DND-41 (cell line): ENCODE data around the gene SEPTIN5.

Experiments
- ATAC-seq: fragments of 200-7000 bp; cut with Tn5 transposase; 3 replicates; pipeline ENCODE4 v1.9.1; 2021; ENCODE audit warnings: low read depth; ENCODE audit not compliant: insufficient read depth
- DNase-seq: peaks from one replicate; pipeline ENCODE4 v3.0.0-alpha.2; 2020
- H2AFZ ChIP-seq: 2 replicates; pipeline ENCODE4 v1.6.0; 2012; ENCODE audit warnings: low read depth, low read length
- H3K27ac ChIP-seq: 2 replicates; pipeline ENCODE4 v1.5.1; 2012; ENCODE audit warnings: low read length, inconsistent platforms
- H3K27me3 ChIP-seq: fragments of 200-600 bp; sonication (generic); 2 replicates; pipeline ENCODE4 v1.6.0; 2012; ENCODE audit warnings: low read length, mild to moderate bottlenecking, inconsistent platforms; ENCODE audit not compliant: insufficient read depth, poor library complexity
- H3K36me3 ChIP-seq: 2 replicates; pipeline ENCODE4 v1.5.1; 2012; ENCODE audit warnings: low read length, inconsistent platforms; ENCODE audit not compliant: insufficient read depth
- H3K4me1 ChIP-seq: 2 replicates; pipeline ENCODE4 v1.5.1; 2012; ENCODE audit warnings: mild to moderate bottlenecking, low read length; ENCODE audit not compliant: insufficient read depth
- H3K4me2 ChIP-seq: 2 replicates; pipeline ENCODE4 v1.6.0; 2012; ENCODE audit warnings: mild to moderate bottlenecking, moderate library complexity, low read length, inconsistent platforms; ENCODE audit not compliant: insufficient read depth
- H3K4me3 ChIP-seq, 2 experiments: fragments of 200-600 bp in 1 of 2; shearing (Covaris generic) in 1 of 2; 2 replicates each; pipeline ENCODE4 v1.5.1; 2012 to 2016; ENCODE audit warnings: inconsistent platforms in 2 of 2, low read length in 2 of 2, mild to moderate bottlenecking in 2 of 2, low read depth in 1 of 2, moderate library complexity in 1 of 2
- H3K79me2 ChIP-seq: 2 replicates; pipeline ENCODE4 v1.6.0; 2012; ENCODE audit warnings: low read length, inconsistent platforms; ENCODE audit not compliant: insufficient read depth
- H3K9ac ChIP-seq: 2 replicates; pipeline ENCODE4 v1.6.0; 2012; ENCODE audit warnings: low read depth, mild to moderate bottlenecking, inconsistent platforms, low read length, moderate library complexity
- H3K9me3 ChIP-seq: 2 replicates; pipeline ENCODE4 v1.5.1; 2012; ENCODE audit warnings: low read length, moderate library complexity, mild to moderate bottlenecking, inconsistent platforms; ENCODE audit not compliant: insufficient read depth, severe bottlenecking
- H4K20me1 ChIP-seq: 2 replicates; pipeline ENCODE4 v1.6.0; 2012; ENCODE audit warnings: low read length; ENCODE audit not compliant: insufficient read depth
- CTCF ChIP-seq: IDR thresholded peaks from 2 replicates; pipeline ENCODE4 v1.5.1; 2012; ENCODE audit warnings: borderline replicate concordance, low read length, moderate library complexity, mild to moderate bottlenecking; ENCODE audit not compliant: poor library complexity, severe bottlenecking; ENCODE audit errors: extremely low read depth
- EZH2 ChIP-seq: IDR thresholded peaks from 3 replicates; pipeline ENCODE4 v1.6.1; 2012; ENCODE audit warnings: borderline replicate concordance, low read depth, mild to moderate bottlenecking, moderate library complexity, low read length, inconsistent platforms; ENCODE audit not compliant: severe bottlenecking

The SEPTIN5 gene

DNA sequence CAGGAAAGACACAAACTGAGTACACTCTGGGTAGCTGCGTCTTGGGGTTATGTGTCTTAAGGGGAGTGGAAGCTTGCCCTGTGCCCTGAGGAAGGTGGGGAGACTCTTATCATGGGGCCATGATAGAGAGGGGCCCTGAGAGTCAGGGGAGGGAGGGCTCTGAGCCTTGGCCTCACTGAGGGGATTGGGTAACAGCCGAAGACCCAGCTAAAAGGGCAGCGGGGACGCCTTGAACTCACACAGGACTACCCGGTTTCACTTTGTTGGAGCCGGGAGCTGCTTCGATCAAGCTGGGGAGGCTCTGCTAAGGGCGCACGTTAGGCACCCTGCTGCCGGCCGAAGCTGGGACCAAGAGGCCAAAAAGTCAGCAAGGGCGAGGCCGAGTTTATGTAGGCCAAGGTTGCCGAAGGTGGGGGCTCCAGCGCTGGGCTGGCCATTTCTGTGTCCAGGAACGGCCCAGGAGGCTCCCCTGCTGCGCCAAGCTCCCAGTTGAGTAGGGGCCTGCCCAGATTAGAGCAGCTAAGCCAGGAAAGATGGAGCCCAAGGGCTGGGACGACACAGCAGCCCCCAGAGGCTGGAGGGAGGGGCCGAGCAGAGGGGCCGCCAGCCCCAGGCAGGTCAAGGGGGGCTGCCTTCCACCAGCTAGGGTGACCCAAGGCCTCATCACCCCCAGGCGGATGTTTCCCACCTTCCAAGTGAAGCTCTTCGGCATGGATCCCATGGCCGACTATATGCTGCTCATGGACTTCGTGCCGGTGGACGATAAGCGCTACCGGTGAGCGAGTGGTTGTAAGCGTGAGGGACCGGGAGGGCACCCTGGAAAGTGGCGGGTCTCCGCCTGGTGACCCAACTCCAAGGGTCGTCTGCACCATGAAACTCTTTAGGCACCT lies 48.5 kb downstream of the SEPTIN5 start:
- DNase-seq (no peak), ATAC-seq (no peak)
- no peak overlapping the region for H2AFZ ChIP-seq
- H3K79me2 ChIP-seq, result peaks cover 17% of the 10 kb centered on the region
- no peak for TF ChIP-seq CTCF
- no peak for TF ChIP-seq EZH2
- H3K4me3 ChIP-seq, result no peak overlapping the region
- H3K27me3 ChIP-seq, result peaks cover 9% of the 10 kb centered on the region
- no peak overlapping the region for H3K9ac ChIP-seq
- H3K4me2 ChIP-seq, result no peak overlapping the region
- H3K9me3 ChIP-seq, result no peaks in the 10 kb centered on the region
- H4K20me1 ChIP-seq, result no peaks in the 10 kb centered on the region
- no peaks in the 10 kb centered on the region for H3K36me3 ChIP-seq
- no peak overlapping the region for H3K27ac ChIP-seq
- peaks cover 20% of the 10 kb centered on the region for H3K4me1 ChIP-seq

GRCh38 chr22:19763458-19764298 lies 49.4 kb downstream of the SEPTIN5 start:
- no peak overlapping the region for H3K4me3 ChIP-seq
- ATAC-seq, result no peak
- TF ChIP-seq CTCF (no peak), EZH2 (no peak)

GRCh38 chr22:19764299-19764593 lies 49.9 kb downstream of the SEPTIN5 start:
- Histone ChIP-seq H3K27me3 (peaks cover 9% of the 10 kb centered on the region), H3K4me2 (no peak overlapping the region), H3K36me3 (no peaks in the 10 kb centered on the region), H3K79me2 (peaks cover 31% of the 10 kb centered on the region), H2AFZ (no peak overlapping the region), H3K4me1 (peaks cover 20% of the 10 kb centered on the region), H3K4me3 (no peak overlapping the region), H3K9me3 (no peaks in the 10 kb centered on the region), H4K20me1 (peaks cover 7% of the 10 kb centered on the region), H3K27ac (no peak overlapping the region), H3K9ac (no peak overlapping the region)
- TF ChIP-seq CTCF, result no peak
- TF ChIP-seq EZH2, result no peak
- DNase-seq (no peak), ATAC-seq (no peak)

More at GRCh38 chr22:19763458-19764298, 49.4 kb downstream of the SEPTIN5 start:
- Histone ChIP-seq H3K27ac (no peak overlapping the region), H3K4me2 (no peak overlapping the region), H3K4me1 (peaks cover 20% of the 10 kb centered on the region), H3K36me3 (no peaks in the 10 kb centered on the region), H2AFZ (no peak overlapping the region), H3K79me2 (peaks cover 26% of the 10 kb centered on the region), H3K9me3 (no peaks in the 10 kb centered on the region), H4K20me1 (peaks cover 4% of the 10 kb centered on the region; the same call in 1 of the 2 replicates), H3K9ac (no peak overlapping the region), H3K27me3 (peaks cover 9% of the 10 kb centered on the region)
- DNase-seq, result no peak
